NCI-H226 (cell line): ENCODE measurements around the gene IFNAR1.
A peak's percentile ranks its signal among the peaks of the same experiment; 100 is the strongest.
"Not testable (repeated sequence)": the region's sequence is repeated elsewhere in the genome, so short reads cannot be mapped to it uniquely, and the experiment has no call there.

Experiments
- DNase-seq: peaks from one replicate; pipeline ENCODE4 v3.0.0-alpha.2; 2015

IFNAR1 gene

GRCh38 chr21:33350676-33351075 is 25.9 kb downstream of the IFNAR1 start:
- DNase-seq = no peak

DNA sequence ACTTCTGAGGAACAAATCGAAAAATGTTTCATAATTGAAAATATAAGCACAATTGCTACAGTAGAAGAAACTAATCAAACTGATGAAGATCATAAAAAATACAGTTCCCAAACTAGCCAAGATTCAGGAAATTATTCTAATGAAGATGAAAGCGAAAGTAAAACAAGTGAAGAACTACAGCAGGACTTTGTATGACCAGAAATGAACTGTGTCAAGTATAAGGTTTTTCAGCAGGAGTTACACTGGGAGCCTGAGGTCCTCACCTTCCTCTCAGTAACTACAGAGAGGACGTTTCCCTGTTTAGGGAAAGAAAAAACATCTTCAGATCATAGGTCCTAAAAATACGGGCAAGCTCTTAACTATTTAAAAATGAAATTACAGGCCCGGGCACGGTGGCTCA is 30.6 kb downstream of the IFNAR1 start:
- DNase-seq = no peak

- DNase-seq = no peak
Observed at GRCh38 chr21:33355996-33356395, 31.2 kb downstream of the IFNAR1 start.

GRCh38 chr21:33357177-33357576 is 32.4 kb downstream of the IFNAR1 start:
- no peak for DNase-seq

DNA sequence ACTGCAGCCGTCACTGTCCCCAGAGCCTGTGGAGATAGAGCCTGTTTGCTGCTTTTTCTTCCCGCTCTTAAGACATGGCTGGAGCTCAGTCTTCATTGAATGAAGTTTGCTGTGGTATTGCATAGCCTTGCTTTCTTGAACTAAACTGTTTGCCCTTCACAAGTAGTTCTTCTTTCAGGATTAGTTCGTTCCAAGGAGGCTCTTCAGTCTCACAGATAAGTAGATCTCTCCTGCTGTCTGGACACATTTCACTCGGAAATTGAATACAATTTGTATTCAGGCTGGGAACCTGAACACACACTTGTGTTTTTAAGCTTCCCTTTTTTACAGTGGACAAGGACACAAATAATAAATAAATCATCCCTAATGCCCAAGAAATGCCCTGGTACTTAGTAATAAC is 34.7 kb downstream of the IFNAR1 start:
- DNase-seq = no peak

DNA sequence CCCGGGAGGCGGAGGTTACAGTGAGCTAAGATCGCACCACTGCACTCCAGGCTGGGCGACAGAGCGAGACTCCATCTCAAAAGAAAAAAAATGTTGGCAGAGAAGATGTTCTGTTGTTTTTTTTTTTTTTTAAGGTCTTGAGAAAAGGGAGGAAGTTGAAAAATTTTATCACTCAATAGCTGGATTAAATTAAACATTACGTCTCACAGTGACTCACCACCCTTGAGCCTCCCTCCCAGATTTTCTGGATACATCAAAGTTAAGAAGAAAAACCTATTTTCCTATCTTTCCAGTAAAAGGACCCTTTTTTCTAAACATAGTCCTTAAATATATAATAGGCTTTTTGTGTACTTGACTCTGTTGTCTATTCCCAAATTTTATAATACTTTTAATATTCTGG is 35.5 kb downstream of the IFNAR1 start:
- no peak for DNase-seq

DNA sequence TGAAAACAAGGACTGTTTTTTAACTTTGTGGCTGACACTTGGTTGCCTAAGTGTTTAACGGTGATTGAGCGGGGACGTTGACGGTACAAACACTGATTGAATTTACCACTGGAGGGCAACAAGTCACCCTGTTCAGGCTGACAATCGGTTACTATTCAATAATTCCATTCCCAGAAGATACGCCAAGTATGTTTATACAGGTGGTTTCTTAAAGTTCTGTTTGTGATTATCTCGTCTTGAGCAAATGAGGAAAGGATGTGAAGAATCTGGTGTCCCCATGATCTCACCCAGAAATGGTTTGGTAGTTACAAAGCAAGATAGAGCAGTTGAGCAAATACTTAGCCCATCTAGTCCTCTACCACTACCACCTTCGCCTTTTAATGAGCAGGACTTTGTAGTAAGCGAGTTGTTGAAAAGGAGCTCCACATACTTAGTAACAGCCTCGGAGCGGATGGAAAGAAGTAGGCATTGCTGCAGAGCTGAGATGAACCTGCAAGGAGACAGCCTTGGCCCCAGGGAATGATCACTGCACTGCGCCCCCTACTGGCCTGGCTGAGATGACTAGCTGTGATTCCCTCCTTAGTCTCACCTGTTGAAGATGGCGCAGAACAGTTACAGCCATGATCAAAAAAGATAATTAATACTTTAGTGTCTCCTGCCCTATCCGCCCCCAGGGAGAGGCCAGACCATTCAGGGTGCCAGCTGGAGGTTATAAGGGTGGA is 36.3 kb downstream of the IFNAR1 start:
- peak; percentile 54 for DNase-seq

GRCh38 chr21:33362044-33362555 is 37.3 kb downstream of the IFNAR1 start:
- DNase-seq = no peak

- not testable (repeated sequence) for DNase-seq
Observed at GRCh38 chr21:33363911-33364609, 39.3 kb downstream of the IFNAR1 start.

GRCh38 chr21:33364830-33365229 is 40.1 kb downstream of the IFNAR1 start:
- no peak for DNase-seq

- no peak for DNase-seq
Observed at GRCh38 chr21:33367309-33367973, 42.7 kb downstream of the IFNAR1 start.

DNA sequence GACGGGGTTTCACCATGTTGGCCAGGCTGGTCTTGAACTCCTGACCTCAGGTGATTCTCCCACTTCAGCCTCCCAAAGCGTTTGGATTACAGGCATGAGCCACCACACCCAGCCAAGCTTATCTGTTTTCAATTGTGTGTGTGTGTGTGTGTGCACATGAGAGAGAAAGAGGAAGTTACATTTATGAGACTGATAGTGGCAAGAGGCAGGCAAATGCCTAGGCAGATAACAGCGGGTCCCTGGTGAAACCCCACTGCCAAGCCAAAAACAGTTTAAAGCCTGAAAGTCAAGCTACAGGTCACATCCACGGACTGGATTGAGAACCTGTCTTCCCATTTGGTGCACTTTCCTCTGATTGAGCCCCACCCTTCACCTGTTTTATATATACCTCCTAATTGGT is 43.4 kb downstream of the IFNAR1 start:
- no peak for DNase-seq

DNA sequence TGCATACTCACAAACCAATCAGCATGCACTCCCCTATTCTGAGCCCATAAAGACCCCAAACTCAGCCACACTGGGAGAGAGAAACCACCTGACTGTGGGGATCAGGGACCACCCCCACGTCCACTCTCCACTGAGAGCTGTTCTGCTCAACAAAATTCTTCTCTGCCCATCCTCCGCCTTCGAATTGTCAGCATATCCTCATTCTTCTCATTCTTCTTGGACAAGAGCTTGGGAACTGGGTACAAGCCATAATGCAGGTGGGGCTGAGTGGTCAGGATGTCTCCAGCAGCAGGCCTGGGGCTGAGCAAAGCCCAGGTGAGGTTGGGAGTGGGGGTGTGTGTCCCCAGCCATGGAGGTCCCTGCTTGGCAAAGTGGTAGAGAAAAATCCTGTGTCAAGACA is 43.8 kb downstream of the IFNAR1 start:
- DNase-seq = no peak

DNA sequence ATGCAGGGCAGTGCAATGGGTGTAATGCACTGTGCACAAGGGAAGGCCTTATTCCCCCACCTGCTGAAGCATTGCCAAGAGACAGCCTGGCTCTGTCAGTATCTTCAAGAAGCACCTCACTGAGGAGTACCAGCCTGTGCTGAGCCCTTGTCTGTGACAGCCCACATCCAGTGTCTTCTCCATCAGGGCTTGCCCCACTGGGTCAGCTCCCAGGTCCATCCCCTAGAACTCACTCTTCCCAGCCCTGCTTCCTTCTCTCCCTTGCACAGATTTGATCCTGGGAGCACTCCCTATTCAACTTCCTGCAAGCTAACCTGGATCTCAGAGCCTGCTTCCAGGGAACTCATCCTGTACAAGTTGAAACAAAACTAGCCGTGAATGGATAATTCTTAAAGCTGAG is 44.8 kb downstream of the IFNAR1 start:
- no peak for DNase-seq

GRCh38 chr21:33370305-33370704 is 45.5 kb downstream of the IFNAR1 start:
- DNase-seq = no peak

GRCh38 chr21:33371366-33371765 is 46.6 kb downstream of the IFNAR1 start:
- no peak for DNase-seq

- no peak for DNase-seq
Observed at GRCh38 chr21:33372582-33372981, 47.8 kb downstream of the IFNAR1 start.

DNA sequence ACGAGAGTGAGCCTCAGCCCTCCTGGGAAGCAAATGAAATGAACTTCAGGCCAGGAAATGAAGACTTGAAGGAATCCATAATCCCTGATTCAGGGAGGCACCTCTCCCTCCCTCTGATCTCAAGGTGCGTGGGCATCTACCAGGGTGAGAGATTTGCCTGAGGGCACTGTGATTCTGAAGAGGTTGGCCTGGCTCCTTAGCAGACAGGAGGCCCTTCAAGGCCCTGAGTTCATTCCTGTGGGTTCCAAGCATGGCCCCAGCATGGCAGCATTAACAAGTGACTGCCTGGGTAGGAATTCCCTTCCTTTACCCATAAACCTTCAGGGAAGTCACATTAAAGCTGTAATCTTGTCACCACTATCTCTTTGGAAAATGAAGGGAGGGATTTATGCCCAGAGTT is 48.7 kb downstream of the IFNAR1 start:
- DNase-seq = peak; percentile 82

DNA sequence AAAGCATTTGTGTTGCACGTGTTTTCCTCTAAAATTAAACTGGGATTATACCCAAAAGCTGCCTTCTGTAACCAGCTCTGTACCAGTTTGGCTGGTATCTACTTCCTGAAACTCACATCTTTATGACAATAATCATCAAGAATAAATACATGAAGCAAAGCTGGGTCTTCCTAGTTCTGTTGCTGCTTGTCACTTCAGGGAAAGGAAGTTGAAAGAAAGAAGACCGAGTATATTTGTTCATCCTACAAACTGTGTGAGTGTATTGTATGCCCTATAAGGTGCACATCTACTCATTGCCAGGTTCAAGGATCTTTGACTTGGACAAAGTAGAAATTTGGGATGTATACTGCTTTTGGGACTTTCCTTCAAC is 49.3 kb downstream of the IFNAR1 start:
- no peak for DNase-seq

- no peak for DNase-seq
Observed at GRCh38 chr21:33374450-33375096, 49.8 kb downstream of the IFNAR1 start.

DNA sequence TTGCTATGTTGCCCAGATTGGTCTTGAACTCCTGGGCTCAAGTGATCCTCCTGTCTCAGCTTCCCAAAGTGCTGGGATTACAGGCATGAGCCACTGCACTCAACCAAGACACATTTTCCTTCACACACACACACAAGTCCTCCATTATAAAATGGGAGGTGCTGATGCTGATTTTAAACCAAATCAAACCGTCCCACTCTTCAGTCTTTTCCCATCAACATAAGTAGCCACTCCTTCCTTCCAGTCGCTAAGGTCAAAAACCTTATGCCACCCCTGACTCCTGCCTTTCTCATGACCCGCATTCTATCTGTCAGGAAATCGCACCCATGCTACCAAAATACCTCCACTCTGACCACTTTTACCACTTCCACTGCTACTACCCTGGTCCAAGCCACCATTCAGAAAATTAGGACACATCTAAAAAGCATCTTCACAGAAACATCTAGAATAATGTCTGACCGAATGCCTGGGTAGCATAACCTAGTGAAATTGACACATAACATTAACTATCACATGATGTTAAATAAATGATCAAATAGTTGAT is 50.4 kb downstream of the IFNAR1 start:
- no peak for DNase-seq

DNA sequence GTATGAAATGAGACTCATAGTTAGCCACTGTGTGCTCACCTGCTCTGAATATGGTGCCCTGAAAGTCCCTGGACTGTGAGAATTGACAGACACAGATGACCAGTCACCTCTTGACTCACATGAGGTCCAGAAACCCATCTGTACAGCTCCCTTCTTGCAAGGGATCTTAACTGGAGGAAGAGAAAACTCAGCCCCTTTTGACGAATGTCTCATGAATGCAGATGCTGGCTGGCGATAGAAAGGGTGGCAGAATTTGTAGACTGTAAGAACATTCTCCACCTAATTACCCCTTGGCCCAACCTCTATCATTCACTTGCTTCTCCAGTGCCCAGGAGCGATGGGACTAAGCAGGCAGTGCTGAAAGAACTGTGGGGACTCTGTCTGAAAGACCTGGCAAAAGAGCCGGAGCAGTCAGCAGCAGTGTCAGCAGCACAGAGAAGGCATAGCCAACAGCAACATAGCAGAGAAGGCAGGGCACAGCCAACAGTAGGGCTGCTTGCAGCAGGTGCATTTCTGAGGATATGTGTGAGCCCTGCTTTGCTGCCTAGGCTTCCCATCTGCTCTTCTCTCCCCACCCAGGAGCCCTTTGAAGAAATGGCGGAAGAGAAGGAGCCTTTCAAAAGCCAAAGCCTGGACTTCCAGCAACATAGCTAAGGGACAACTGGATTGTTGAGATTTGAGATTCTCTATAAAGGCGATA is 52.6 kb downstream of the IFNAR1 start:
- no peak for DNase-seq

DNA sequence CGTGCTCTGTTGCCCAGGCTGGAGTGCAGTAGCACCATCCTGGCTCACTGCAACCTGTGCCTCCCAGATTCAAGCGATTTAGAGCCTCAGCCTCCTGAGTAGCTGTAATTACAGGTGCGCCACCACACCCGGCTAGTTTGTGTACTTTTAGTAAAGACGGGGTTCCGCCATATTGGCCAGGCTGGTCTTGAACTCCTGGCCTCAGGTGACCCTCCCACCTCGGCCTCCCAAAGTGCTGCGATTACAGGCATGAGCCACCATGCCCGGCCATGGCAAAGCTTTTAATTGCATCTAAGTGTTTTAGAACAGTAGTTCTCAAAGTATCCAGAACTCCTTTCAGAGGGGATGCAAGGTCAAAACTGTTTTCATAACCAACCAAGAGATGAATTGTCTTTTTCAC is 53.3 kb downstream of the IFNAR1 start:
- no peak for DNase-seq
